K562 (cell line): ENCODE results near the gene HSPB1. TPM values are rescaled to one million over a fixed set of nuclear protein-coding genes. Genes with fewer than 3 reads are reported as not detected.

ENCODE experiments used
- ATAC-seq: fragments of 200-7000 bp; cut with Tn5 transposase; 3 replicates; pipeline ENCODE4 v1.9.1; 2020; ENCODE audit warnings: moderate library complexity
- BruUV-seq: library from RNA; stranded (reverse); fragments of 400-500 nt; replicated peaks from 2 replicates; lab custom pipeline; 2021; lab: Mats Ljungman, UMichigan
- CTCF ChIA-PET: fragments of 300-600 bp; formaldehyde crosslinking; extraction: SDS; loops from one replicate; lab custom pipeline; 2021; ENCODE audit warnings: low intra/inter-chr PET ratio; lab: Yijun Ruan, JAX
- POLR2A ChIA-PET: fragments of 300-600, 350-650 bp; sonication (Branson Sonifier 250); formaldehyde crosslinking; extraction: SDS; loops from one replicate; lab custom pipeline; 2021; ENCODE audit warnings: antibody characterized with exemption, inconsistent platforms; lab: Yijun Ruan, JAX
- DNase-seq, 4 experiments: peaks; one replicate each; pipeline versions ENCODE4 v3.0.0 to v3.0.0-alpha.2; 2011 to 2018; ENCODE audit warnings: low spot score in 3 of 4, mixed read lengths in 3 of 4; ENCODE audit errors: extremely low read depth in 1 of 4
- FAIRE-seq: peaks from 2 replicates; lab custom pipeline; 2011; peaks lifted over from hg19 to GRCh38; lab: Jason Lieb, UNC
- H2AFZ ChIP-seq: 2 replicates; pipeline ENCODE4 v1.6.0; 2011; ENCODE audit warnings: low read depth, low read length, control low read depth, inconsistent platforms
- H3K27ac ChIP-seq: fragments of 200-600 bp; 3 replicates; pipeline ENCODE4 v1.8.0; 2011; ENCODE audit warnings: low read depth, mild to moderate bottlenecking, control low read depth, inconsistent platforms, low read length, moderate library complexity, mixed read lengths; ENCODE audit errors: extremely low read depth
- H3K27me3 ChIP-seq, 2 experiments: fragments of 300-600 bp in 1 of 2; 2 replicates in 1 of 2; 3 replicates in 1 of 2; pipeline versions ENCODE4 v1.6.0 to v1.8.0; 2011; ENCODE audit warnings: inconsistent platforms in 2 of 2, low read length in 2 of 2, mild to moderate bottlenecking in 1 of 2, mixed read lengths in 1 of 2, moderate library complexity in 1 of 2; ENCODE audit not compliant: control insufficient read depth in 2 of 2, insufficient read depth in 2 of 2
- H3K36me3 ChIP-seq: fragments of 300-600 bp; 3 replicates; pipeline ENCODE4 v1.8.0; 2011; ENCODE audit warnings: mild to moderate bottlenecking, low read length, inconsistent platforms; ENCODE audit not compliant: control insufficient read depth, insufficient read depth
- H3K4me1 ChIP-seq, 2 experiments: fragments of 200-600 bp in 1 of 2; replicated peaks in 1 of 2; 2 replicates in 1 of 2; 3 replicates in 1 of 2; pipeline versions ENCODE4 v1.5.1 to v1.8.0; 2011; ENCODE audit warnings: inconsistent platforms in 2 of 2, low read length in 2 of 2, mild to moderate bottlenecking in 1 of 2, mixed read lengths in 1 of 2, moderate library complexity in 1 of 2; ENCODE audit not compliant: control insufficient read depth in 2 of 2, insufficient read depth in 2 of 2
- H3K4me2 ChIP-seq: 2 replicates; pipeline ENCODE4 v1.6.1; 2011; ENCODE audit warnings: low read length, control low read depth, inconsistent platforms, mixed read lengths; ENCODE audit not compliant: insufficient read depth
- H3K4me3 ChIP-seq: fragments of 200-600 bp; sonication (generic), shearing (Covaris generic); 2 replicates; pipeline ENCODE4 v1.5.1; 2016; ENCODE audit warnings: control low read depth, inconsistent platforms
- H3K79me2 ChIP-seq: fragments of 200-600 bp; 3 replicates; pipeline ENCODE4 v1.8.0; 2011; ENCODE audit warnings: low read length, inconsistent platforms; ENCODE audit not compliant: control insufficient read depth, insufficient read depth
- H3K9ac ChIP-seq, 2 experiments: 2 replicates each; pipeline versions ENCODE4 v1.6.0 to v1.6.1; 2011; ENCODE audit warnings: low read depth in 2 of 2, low read length in 2 of 2, control low read depth in 1 of 2, inconsistent platforms in 1 of 2, mild to moderate bottlenecking in 1 of 2, mixed read lengths in 1 of 2; ENCODE audit not compliant: insufficient read depth in 1 of 2
- H3K9me1 ChIP-seq: one replicate; pipeline ENCODE4 v1.6.0; 2011; ENCODE audit warnings: inconsistent platforms, mild to moderate bottlenecking, low read length, moderate library complexity; ENCODE audit not compliant: control insufficient read depth, insufficient read depth
- H3K9me3 ChIP-seq: replicated peaks from 2 replicates; pipeline ENCODE4 v1.5.1; 2011; ENCODE audit warnings: low read depth, low read length, inconsistent platforms; ENCODE audit not compliant: control insufficient read depth, insufficient read depth
- H4K20me1 ChIP-seq: replicated peaks from 2 replicates; pipeline ENCODE4 v1.6.1; 2011; ENCODE audit warnings: low read length, inconsistent platforms, mixed read lengths; ENCODE audit not compliant: control insufficient read depth, insufficient read depth
- CAMTA2 ChIP-seq: fragments of 250-450 bp; sonication (Bioruptor Pico); conservative IDR thresholded peaks from 2 replicates; pipeline ENCODE4 v1.5.1; 2022
- CCNT2 ChIP-seq: IDR thresholded peaks from 2 replicates; pipeline ENCODE4 v1.6.1; 2011; ENCODE audit warnings: borderline replicate concordance, low read depth, mild to moderate bottlenecking, moderate library complexity, mixed read lengths, low read length; ENCODE audit not compliant: insufficient read length; ENCODE audit errors: extremely low read depth
- E2F6 ChIP-seq, 2 experiments: IDR thresholded peaks; 2 replicates each; pipeline ENCODE4 v1.6.1; 2011; ENCODE audit warnings: borderline replicate concordance in 1 of 2, control low read depth in 1 of 2, low read depth in 1 of 2, low read length in 1 of 2, mild to moderate bottlenecking in 1 of 2, mixed read lengths in 1 of 2, moderate library complexity in 1 of 2; ENCODE audit not compliant: insufficient read depth in 1 of 2, insufficient read length in 1 of 2, poor library complexity in 1 of 2, severe bottlenecking in 1 of 2; ENCODE audit errors: extremely low read depth in 1 of 2
- EZH2 ChIP-seq: IDR thresholded peaks from 2 replicates; pipeline ENCODE4 v1.6.1; 2012; ENCODE audit warnings: low read depth, mild to moderate bottlenecking, inconsistent platforms, low read length, borderline replicate concordance
- HNRNPL ChIP-seq: fragments of 200-400 bp; formaldehyde crosslinking; IDR thresholded peaks from 2 replicates; pipeline ENCODE4 v1.6.1; 2017; ENCODE audit warnings: low read depth, mild to moderate bottlenecking, low read length
- RHOXF2B ChIP-seq: fragments of 250-450 bp; sonication (Bioruptor Pico); conservative IDR thresholded peaks from 2 replicates; pipeline ENCODE4 v1.5.1; 2021
- STAG1 ChIP-seq: sonication (generic); formaldehyde crosslinking; IDR thresholded peaks from 2 replicates; pipeline ENCODE4 v1.5.0; 2020; ENCODE audit warnings: missing genetic modification reagents, borderline replicate concordance
- ZBTB43 ChIP-seq: sonication (generic); formaldehyde crosslinking; IDR thresholded peaks from 2 replicates; pipeline ENCODE4 v1.8.0; 2023; ENCODE audit warnings: mild to moderate bottlenecking, missing genetic modification reagents
- WGBS: fragments of 100-300 bp; shearing (Covaris generic); methylation state at CpG from one replicate; pipeline ENCODE4 v1.1.6; 2016; ENCODE audit warnings: low coverage, mixed read lengths; ENCODE audit not compliant: insufficient coverage; ENCODE audit errors: missing lambda C conversion rate; 5-methylcytosine and 5-hydroxymethylcytosine counted together
- in situ Hi-C: fragments of 300-500 bp; cut with MboI; formaldehyde crosslinking; loops from 4 replicates; pipeline ENCODE4 v1.15.0; 2018; ENCODE audit warnings: inconsistent platforms, mixed read lengths
- intact Hi-C: fragments of 100-400 bp; cut with micrococcal nuclease; formaldehyde crosslinking; loops from 2 replicates; pipeline ENCODE4 v1.14.2; 2022
- polyA plus RNA-seq, 8 experiments: library from polyadenylated mRNA; depleted of rRNA in 4 of 8; stranded (reverse) in 5 of 8; unstranded in 3 of 8; fragments of >200 nt; fragmentation: Nextera tagmentation in 2 of 8; fragmentation: Illumina TruSeq in 1 of 8; extraction: Ambion mirVana in 2 of 8; extraction: Trizol in 1 of 8; gene quantifications; 2 replicates each; pipeline versions ENCODE4 v1.2.1 to v1.2.3, GENCODE V29; 2011 to 2014; ENCODE audit warnings: inconsistent platforms in 1 of 8, missing spikeins in 1 of 8
- total RNA-seq, 7 experiments: library from RNA; depleted of rRNA in 6 of 7; stranded (reverse); fragments of >200 nt in 6 of 7; fragmentation: Illumina TruSeq in 2 of 7; extraction: Trizol in 2 of 7; gene quantifications; 2 replicates each; pipeline versions ENCODE4 v1.2.1 to v1.2.3, GENCODE V29; 2011 to 2021; ENCODE audit warnings: low replicate concordance in 1 of 7

Gene HSPB1
- total and polyA plus RNA-seq, 9 of the 15 experiments (the other 6 are each of a cell fraction or from before 2014, with no cell fraction given) = 27.1 to 522 (median 138) TPM

GRCh38 chr7:76267107-76267893, 35.2 kb upstream of the HSPB1 start (continued):
- TF ChIP-seq E2F6 (IDR thresholded peaks at IDR 0.05; ENCODE audit: borderline replicate concordance in 1 of 2, extremely low read depth in 1 of 2, insufficient read depth in 1 of 2, insufficient read length in 1 of 2, low read depth in 1 of 2, low read length in 1 of 2, poor library complexity in 1 of 2, severe bottlenecking in 1 of 2) = peak in 1 of 2 experiments; percentile 59
- TF ChIP-seq HNRNPL = no peak
- no peak for TF ChIP-seq CCNT2
- TF ChIP-seq RHOXF2B (CRISPR knock-in tag) = no peak
- TF ChIP-seq CAMTA2 (CRISPR knock-in tag) = no peak
- peak; percentile 96; the same call in 1 of the 2 replicates for TF ChIP-seq EZH2
- TF ChIP-seq STAG1 (CRISPR knock-in tag) = no peak

- BruUV-seq = no TSS peak
- in situ Hi-C loops = no loop called here
- Histone ChIP-seq H3K36me3 (no peaks in the 10 kb centered on the region), H3K9me1 (no peaks in the 10 kb centered on the region), H3K9me3 (no peaks in the 10 kb centered on the region), H3K27ac (no peak overlapping the region), H3K4me3 (no peak overlapping the region), H4K20me1 (peaks cover 9% of the 10 kb centered on the region; the same call in 1 of the 2 replicates), H2AFZ (no peak overlapping the region), H3K9ac (no peak overlapping the region), H3K4me2 (no peak overlapping the region)
- CTCF ChIA-PET = no interaction called here
- intact Hi-C loops = no loop called here
- FAIRE-seq = no peak
- TF ChIP-seq ZBTB43 (CRISPR knock-in tag) = no peak
- TF ChIP-seq, all 486 proteins: peak for 0
- WGBS = 4% methylated on average over 4 of the region's 4 CpGs
- no peak for ATAC-seq
- no peak for DNase-seq
- POLR2A ChIA-PET = interaction anchor here (0.6 to 1.0 kb wide), 2 partner anchors 17 to 101 kb away, joined by 3 read pairs; no protein-coding TSS in a partner anchor
- H3K4me1 ChIP-seq = peaks cover 0 to 15% of the 10 kb centered on the region in 2 experiments; a peak in 4 of 5 replicates
- H3K27me3 ChIP-seq = peaks cover 19 to 38% of the 10 kb centered on the region in 2 experiments; a peak in 4 of 5 replicates
- no peaks in the 10 kb centered on the region for H3K79me2 ChIP-seq
These were observed 34.6 kb upstream of the HSPB1 start for GRCh38 chr7:76267894-76268183.
